GM18502 (cell line): ENCODE results near the gene IKZF1.
A peak's percentile ranks its signal among the peaks of the same experiment; 100 is the strongest.

Experiments
- ATAC-seq: cut with Tn5 transposase; IDR thresholded peaks from one replicate; pipeline ENCODE4 v1.9.1; 2021; ENCODE audit warnings: mild to moderate bottlenecking; ENCODE audit not compliant: unreplicated experiment, poor library complexity

The IKZF1 gene

GRCh38 chr7:50399635-50400034 is 95.1 kb downstream of the IKZF1 start:
- no peak for ATAC-seq

GRCh38 chr7:50400114-50400513 is 95.6 kb downstream of the IKZF1 start:
- ATAC-seq: no peak

GRCh38 chr7:50404392-50404791 is 99.9 kb downstream of the IKZF1 start:
- no peak for ATAC-seq

GRCh38 chr7:50405221-50405620 is 100.7 kb downstream of the IKZF1 start:
- peak; percentile 25 for ATAC-seq

- ATAC-seq: no peak
These were observed 102.4 kb downstream of the IKZF1 start for GRCh38 chr7:50406935-50407334.

GRCh38 chr7:50409856-50410745 is 105.6 kb downstream of the IKZF1 start:
- ATAC-seq: peak; percentile 66

- no peak for ATAC-seq
These were observed 106.8 kb downstream of the IKZF1 start for GRCh38 chr7:50411332-50411731.

- ATAC-seq: no peak
These were observed 108.5 kb downstream of the IKZF1 start for GRCh38 chr7:50412973-50413372.

GRCh38 chr7:50413561-50413960 is 109.0 kb downstream of the IKZF1 start:
- ATAC-seq: no peak

- no peak for ATAC-seq
These were observed 111.4 kb downstream of the IKZF1 start for GRCh38 chr7:50415844-50416364.

- peak; percentile 86 for ATAC-seq
These were observed 112.1 kb downstream of the IKZF1 start for GRCh38 chr7:50416527-50417182.

- ATAC-seq: peak; percentile 86
These were observed 113.6 kb downstream of the IKZF1 start for GRCh38 chr7:50418086-50418515.

- no peak for ATAC-seq
These were observed 114.2 kb downstream of the IKZF1 start for GRCh38 chr7:50418526-50419290.

- no peak for ATAC-seq
These were observed 116.5 kb downstream of the IKZF1 start for GRCh38 chr7:50421043-50421442.

- ATAC-seq: no peak
These were observed 118.3 kb downstream of the IKZF1 start for GRCh38 chr7:50422858-50423257.

- no peak for ATAC-seq
These were observed 119.3 kb downstream of the IKZF1 start for GRCh38 chr7:50423860-50424259.

- no peak for ATAC-seq
These were observed 120.8 kb downstream of the IKZF1 start for GRCh38 chr7:50425318-50425717.

GRCh38 chr7:50426280-50427045 is 121.9 kb downstream of the IKZF1 start:
- ATAC-seq: no peak

- ATAC-seq: no peak
These were observed 123.0 kb downstream of the IKZF1 start for GRCh38 chr7:50427518-50427917.

- no peak for ATAC-seq
These were observed 124.4 kb downstream of the IKZF1 start for GRCh38 chr7:50428911-50429310.
